Neural cell (in vitro differentiated cells): ENCODE results near the gene CALHM5. TPM values are rescaled to one million over a fixed set of nuclear protein-coding genes. Genes with fewer than 3 reads are reported as not detected.

Source experiments
- H2AFZ ChIP-seq: fragments of 200-600, 300-800 bp; sonication (generic), shearing (Covaris generic); 2 replicates; pipeline ENCODE4 v1.6.0; 2014; ENCODE audit warnings: low read depth, mild to moderate bottlenecking, antibody characterized with exemption, low read length, moderate library complexity
- H3F3A ChIP-seq: fragments of 200-600 bp; shearing (Covaris generic); 2 replicates; pipeline ENCODE4 v1.6.1; 2016; ENCODE audit warnings: mild to moderate bottlenecking, moderate library complexity, mixed read lengths, antibody characterized with exemption, low read length; ENCODE audit not compliant: insufficient read depth, poor library complexity, severe bottlenecking
- H3K27ac ChIP-seq: fragments of 200-600, 300-800 bp; sonication (generic), shearing (Covaris generic); 2 replicates; pipeline ENCODE4 v1.5.1; 2014; ENCODE audit warnings: mild to moderate bottlenecking, low read length, moderate library complexity
- H3K27me3 ChIP-seq: fragments of 300-800, 200-600 bp; sonication (generic), shearing (Covaris generic); 2 replicates; pipeline ENCODE4 v1.6.0; 2014; ENCODE audit warnings: mild to moderate bottlenecking, low read depth, low read length, moderate library complexity; ENCODE audit not compliant: insufficient read depth
- H3K36me3 ChIP-seq: fragments of 300-800, 200-600 bp; sonication (generic), shearing (Covaris generic); 2 replicates; pipeline ENCODE4 v1.5.1; 2014; ENCODE audit warnings: mild to moderate bottlenecking, antibody characterized with exemption, low read length, moderate library complexity; ENCODE audit not compliant: insufficient read depth
- H3K4me2 ChIP-seq: fragments of 300-800, 200-600 bp; sonication (generic), shearing (Covaris generic); 2 replicates; pipeline ENCODE4 v1.6.0; 2014; ENCODE audit warnings: mild to moderate bottlenecking, low read length
- H3K4me3 ChIP-seq: fragments of 300-800, 200-600 bp; sonication (generic), shearing (Covaris generic); 2 replicates; pipeline ENCODE4 v1.5.1; 2014; ENCODE audit warnings: mild to moderate bottlenecking, low read length, moderate library complexity
- H3K79me2 ChIP-seq: fragments of 200-600 bp; shearing (Covaris generic); replicated peaks from 2 replicates; pipeline ENCODE4 v1.6.0; 2014; ENCODE audit warnings: mild to moderate bottlenecking, low read length, moderate library complexity; ENCODE audit not compliant: insufficient read depth
- H3K9ac ChIP-seq: fragments of 300-800, 200-600 bp; sonication (generic), shearing (Covaris generic); 2 replicates; pipeline ENCODE4 v1.6.1; 2016; ENCODE audit warnings: mild to moderate bottlenecking, low read length, mixed read lengths
- H3K9me2 ChIP-seq: fragments of 200-600 bp; shearing (Covaris generic); 2 replicates; pipeline ENCODE4 v1.6.1; 2016; ENCODE audit warnings: mild to moderate bottlenecking, low read length, mixed read lengths; ENCODE audit not compliant: insufficient read depth
- H3K9me3 ChIP-seq: fragments of 200-600, 300-800 bp; sonication (generic), shearing (Covaris generic); 2 replicates; pipeline ENCODE4 v1.6.1; 2016; ENCODE audit warnings: mild to moderate bottlenecking, mixed run types, low read length, moderate library complexity, mixed read lengths
- H4K20me1 ChIP-seq: fragments of 200-600 bp; shearing (Covaris generic); 2 replicates; pipeline ENCODE4 v1.6.1; 2016; ENCODE audit warnings: mild to moderate bottlenecking, mixed run types; ENCODE audit not compliant: insufficient read depth
- EP300 ChIP-seq: fragments of 450-650 bp; conservative IDR thresholded peaks from 2 replicates; pipeline ENCODE4 v1.6.1; 2014; ENCODE audit warnings: antibody characterized with exemption, mild to moderate bottlenecking, moderate library complexity; ENCODE audit not compliant: poor library complexity, severe bottlenecking
- EZH2 ChIP-seq: fragments of 200-600, 300-800 bp; shearing (Covaris generic), sonication (generic); IDR thresholded peaks from 2 replicates; pipeline ENCODE4 v1.6.1; 2014; ENCODE audit warnings: antibody characterized with exemption, low read length, borderline replicate concordance, mild to moderate bottlenecking; ENCODE audit not compliant: insufficient read depth, poor library complexity, severe bottlenecking
- MXI1 ChIP-seq: fragments of 450-650 bp; conservative IDR thresholded peaks from 2 replicates; pipeline ENCODE4 v1.6.1; 2014; ENCODE audit warnings: antibody characterized with exemption, mild to moderate bottlenecking; ENCODE audit not compliant: poor library complexity, severe bottlenecking
- POLR2AphosphoS5 ChIP-seq: IDR thresholded peaks from 2 replicates; pipeline ENCODE4 v1.6.1; 2012
- RAD21 ChIP-seq: fragments of 450-650 bp; conservative IDR thresholded peaks from 2 replicates; pipeline ENCODE4 v1.6.1; 2014; ENCODE audit warnings: antibody characterized with exemption, mild to moderate bottlenecking, moderate library complexity
- SMC3 ChIP-seq: fragments of 450-650 bp; conservative IDR thresholded peaks from 2 replicates; pipeline ENCODE4 v1.6.1; 2014; ENCODE audit warnings: antibody characterized with exemption, mild to moderate bottlenecking, moderate library complexity; ENCODE audit not compliant: poor library complexity
- TAF1 ChIP-seq: IDR thresholded peaks from 2 replicates; pipeline ENCODE4 v1.6.1; 2012; ENCODE audit warnings: low read depth
- polyA plus RNA-seq: library from polyadenylated mRNA; depleted of rRNA; stranded (reverse); fragments of >200 nt; gene quantifications from 2 replicates; pipeline ENCODE4 v1.2.3, GENCODE V29; 2014
- TF ChIP-seq, protein P1 (sequence below): fragments of 450-650 bp; IDR thresholded peaks from 2 replicates; pipeline ENCODE4 v1.5.1; 2014; ENCODE audit warnings: antibody characterized with exemption, mild to moderate bottlenecking, moderate library complexity; ENCODE audit not compliant: poor library complexity, severe bottlenecking
- TF ChIP-seq, protein P2 (sequence below): IDR thresholded peaks from 2 replicates; pipeline ENCODE4 v1.6.1; 2012; ENCODE audit warnings: borderline replicate concordance

Gene CALHM5
- polyA plus RNA-seq, 1 donor from 2014 or later, result 0.07 TPM

DNA sequence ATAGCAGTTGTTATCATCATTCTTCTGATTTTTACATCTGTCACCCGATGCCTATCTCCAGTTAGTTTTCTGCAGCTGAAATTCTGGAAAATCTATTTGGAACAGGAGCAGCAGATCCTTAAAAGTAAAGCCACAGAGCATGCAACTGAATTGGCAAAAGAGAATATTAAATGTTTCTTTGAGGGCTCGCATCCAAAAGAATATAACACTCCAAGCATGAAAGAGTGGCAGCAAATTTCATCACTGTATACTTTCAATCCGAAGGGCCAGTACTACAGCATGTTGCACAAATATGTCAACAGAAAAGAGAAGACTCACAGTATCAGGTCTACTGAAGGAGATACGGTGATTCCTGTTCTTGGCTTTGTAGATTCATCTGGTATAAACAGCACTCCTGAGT is 48.1 kb upstream of the CALHM5 start:
- H3K4me2 ChIP-seq, result no peak overlapping the region
- H2AFZ ChIP-seq, result no peak overlapping the region
- peaks cover 15% of the 10 kb centered on the region for H3K27me3 ChIP-seq
- TF ChIP-seq, protein P1, sequence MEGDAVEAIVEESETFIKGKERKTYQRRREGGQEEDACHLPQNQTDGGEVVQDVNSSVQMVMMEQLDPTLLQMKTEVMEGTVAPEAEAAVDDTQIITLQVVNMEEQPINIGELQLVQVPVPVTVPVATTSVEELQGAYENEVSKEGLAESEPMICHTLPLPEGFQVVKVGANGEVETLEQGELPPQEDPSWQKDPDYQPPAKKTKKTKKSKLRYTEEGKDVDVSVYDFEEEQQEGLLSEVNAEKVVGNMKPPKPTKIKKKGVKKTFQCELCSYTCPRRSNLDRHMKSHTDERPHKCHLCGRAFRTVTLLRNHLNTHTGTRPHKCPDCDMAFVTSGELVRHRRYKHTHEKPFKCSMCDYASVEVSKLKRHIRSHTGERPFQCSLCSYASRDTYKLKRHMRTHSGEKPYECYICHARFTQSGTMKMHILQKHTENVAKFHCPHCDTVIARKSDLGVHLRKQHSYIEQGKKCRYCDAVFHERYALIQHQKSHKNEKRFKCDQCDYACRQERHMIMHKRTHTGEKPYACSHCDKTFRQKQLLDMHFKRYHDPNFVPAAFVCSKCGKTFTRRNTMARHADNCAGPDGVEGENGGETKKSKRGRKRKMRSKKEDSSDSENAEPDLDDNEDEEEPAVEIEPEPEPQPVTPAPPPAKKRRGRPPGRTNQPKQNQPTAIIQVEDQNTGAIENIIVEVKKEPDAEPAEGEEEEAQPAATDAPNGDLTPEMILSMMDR, result no peak
- TF ChIP-seq EZH2 (no peak), SMC3 (no peak), MXI1 (no peak), TAF1 (no peak), RAD21 (no peak), EP300 (no peak)
- H3F3A ChIP-seq, result no peaks in the 10 kb centered on the region
- H3K9me2 ChIP-seq, result no peaks in the 10 kb centered on the region
- H3K4me3 ChIP-seq, result no peak overlapping the region
- no peaks in the 10 kb centered on the region for H3K9me3 ChIP-seq
- no peaks in the 10 kb centered on the region for H4K20me1 ChIP-seq
- no peak overlapping the region for H3K9ac ChIP-seq
- H3K36me3 ChIP-seq, result no peaks in the 10 kb centered on the region
- H3K27ac ChIP-seq, result no peak overlapping the region
- no peaks in the 10 kb centered on the region for H3K79me2 ChIP-seq

- H3K9me3 ChIP-seq, result no peaks in the 10 kb centered on the region
- no peaks in the 10 kb centered on the region for H3F3A ChIP-seq
- no peaks in the 10 kb centered on the region for H4K20me1 ChIP-seq
- TF ChIP-seq RAD21 (no peak), TAF1 (no peak), SMC3 (no peak), POLR2AphosphoS5 (no peak), MXI1 (no peak), EZH2 (no peak), EP300 (no peak)
- TF ChIP-seq, protein P1, result no peak
- TF ChIP-seq, protein P2, sequence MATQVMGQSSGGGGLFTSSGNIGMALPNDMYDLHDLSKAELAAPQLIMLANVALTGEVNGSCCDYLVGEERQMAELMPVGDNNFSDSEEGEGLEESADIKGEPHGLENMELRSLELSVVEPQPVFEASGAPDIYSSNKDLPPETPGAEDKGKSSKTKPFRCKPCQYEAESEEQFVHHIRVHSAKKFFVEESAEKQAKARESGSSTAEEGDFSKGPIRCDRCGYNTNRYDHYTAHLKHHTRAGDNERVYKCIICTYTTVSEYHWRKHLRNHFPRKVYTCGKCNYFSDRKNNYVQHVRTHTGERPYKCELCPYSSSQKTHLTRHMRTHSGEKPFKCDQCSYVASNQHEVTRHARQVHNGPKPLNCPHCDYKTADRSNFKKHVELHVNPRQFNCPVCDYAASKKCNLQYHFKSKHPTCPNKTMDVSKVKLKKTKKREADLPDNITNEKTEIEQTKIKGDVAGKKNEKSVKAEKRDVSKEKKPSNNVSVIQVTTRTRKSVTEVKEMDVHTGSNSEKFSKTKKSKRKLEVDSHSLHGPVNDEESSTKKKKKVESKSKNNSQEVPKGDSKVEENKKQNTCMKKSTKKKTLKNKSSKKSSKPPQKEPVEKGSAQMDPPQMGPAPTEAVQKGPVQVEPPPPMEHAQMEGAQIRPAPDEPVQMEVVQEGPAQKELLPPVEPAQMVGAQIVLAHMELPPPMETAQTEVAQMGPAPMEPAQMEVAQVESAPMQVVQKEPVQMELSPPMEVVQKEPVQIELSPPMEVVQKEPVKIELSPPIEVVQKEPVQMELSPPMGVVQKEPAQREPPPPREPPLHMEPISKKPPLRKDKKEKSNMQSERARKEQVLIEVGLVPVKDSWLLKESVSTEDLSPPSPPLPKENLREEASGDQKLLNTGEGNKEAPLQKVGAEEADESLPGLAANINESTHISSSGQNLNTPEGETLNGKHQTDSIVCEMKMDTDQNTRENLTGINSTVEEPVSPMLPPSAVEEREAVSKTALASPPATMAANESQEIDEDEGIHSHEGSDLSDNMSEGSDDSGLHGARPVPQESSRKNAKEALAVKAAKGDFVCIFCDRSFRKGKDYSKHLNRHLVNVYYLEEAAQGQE, result no peak
- H3K79me2 ChIP-seq, result no peaks in the 10 kb centered on the region
- no peak overlapping the region for H3K4me3 ChIP-seq
- no peak overlapping the region for H3K9ac ChIP-seq
- no peak overlapping the region for H2AFZ ChIP-seq
- H3K27ac ChIP-seq, result no peak overlapping the region
- peaks cover 15% of the 10 kb centered on the region for H3K27me3 ChIP-seq
- no peaks in the 10 kb centered on the region for H3K36me3 ChIP-seq
- H3K4me2 ChIP-seq, result no peak overlapping the region
- H3K9me2 ChIP-seq, result no peaks in the 10 kb centered on the region
Measured at GRCh38 chr6:116465246-116465645, 46.2 kb upstream of the CALHM5 start.
